ENCODE data around the gene ELL2.

GRCh38 chr5:95892784-95893354 lies 68.8 kb downstream of the ELL2 start:
- no peak for TF ChIP-seq POLR2A (IDR thresholded peaks at IDR 0.05; ENCODE audit: low read depth, low read length)
- TF ChIP-seq POLR2AphosphoS5 (IDR thresholded peaks at IDR 0.05; ENCODE audit: low read depth, low read length): no peak
- no peak for TF ChIP-seq TAF1 (IDR thresholded peaks at IDR 0.05; ENCODE audit: low read depth, low read length)
- TF ChIP-seq PAX5 (IDR thresholded peaks at IDR 0.05; ENCODE audit: insufficient read depth, low read length, severe bottlenecking): no peak
